ENCODE results near the gene MORF4L1.

- TF ChIP-seq, protein P1, sequence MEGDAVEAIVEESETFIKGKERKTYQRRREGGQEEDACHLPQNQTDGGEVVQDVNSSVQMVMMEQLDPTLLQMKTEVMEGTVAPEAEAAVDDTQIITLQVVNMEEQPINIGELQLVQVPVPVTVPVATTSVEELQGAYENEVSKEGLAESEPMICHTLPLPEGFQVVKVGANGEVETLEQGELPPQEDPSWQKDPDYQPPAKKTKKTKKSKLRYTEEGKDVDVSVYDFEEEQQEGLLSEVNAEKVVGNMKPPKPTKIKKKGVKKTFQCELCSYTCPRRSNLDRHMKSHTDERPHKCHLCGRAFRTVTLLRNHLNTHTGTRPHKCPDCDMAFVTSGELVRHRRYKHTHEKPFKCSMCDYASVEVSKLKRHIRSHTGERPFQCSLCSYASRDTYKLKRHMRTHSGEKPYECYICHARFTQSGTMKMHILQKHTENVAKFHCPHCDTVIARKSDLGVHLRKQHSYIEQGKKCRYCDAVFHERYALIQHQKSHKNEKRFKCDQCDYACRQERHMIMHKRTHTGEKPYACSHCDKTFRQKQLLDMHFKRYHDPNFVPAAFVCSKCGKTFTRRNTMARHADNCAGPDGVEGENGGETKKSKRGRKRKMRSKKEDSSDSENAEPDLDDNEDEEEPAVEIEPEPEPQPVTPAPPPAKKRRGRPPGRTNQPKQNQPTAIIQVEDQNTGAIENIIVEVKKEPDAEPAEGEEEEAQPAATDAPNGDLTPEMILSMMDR (IDR thresholded peaks at IDR 0.05; ENCODE audit: poor library complexity, severe bottlenecking): no peak
- TF ChIP-seq POLR2AphosphoS5 (IDR thresholded peaks at IDR 0.05) (no peak), EZH2 (IDR thresholded peaks at IDR 0.05; ENCODE audit: borderline replicate concordance, insufficient read depth, low read length, poor library complexity, severe bottlenecking) (no peak), EP300 (conservative IDR thresholded peaks at IDR 0.05; ENCODE audit: poor library complexity, severe bottlenecking) (no peak), TAF1 (IDR thresholded peaks at IDR 0.05; ENCODE audit: low read depth) (no peak), RAD21 (conservative IDR thresholded peaks at IDR 0.05) (no peak), MXI1 (conservative IDR thresholded peaks at IDR 0.05; ENCODE audit: poor library complexity, severe bottlenecking) (no peak)
Observed at GRCh38 chr15:78850352-78850751, 22.3 kb upstream of the MORF4L1 start.
